GM18951 (cell line): Measurements from ENCODE around the gene HTRA2.

ENCODE experiments used
- POLR2A ChIP-seq: IDR thresholded peaks from 4 replicates; pipeline ENCODE4 v1.6.1; 2011; ENCODE audit warnings: mild to moderate bottlenecking; ENCODE audit not compliant: insufficient read length, insufficient read depth; ENCODE audit errors: extremely low read depth
- in situ Hi-C: fragments of 300-500 bp; cut with MboI; formaldehyde crosslinking; loops from one replicate; pipeline ENCODE4 v1.12.0; 2022; ENCODE audit warnings: low sequenced_read_pairs, mixed read lengths, inconsistent platforms; ENCODE audit not compliant: unreplicated experiment

Gene HTRA2

GRCh38 chr2:74550231-74550630, 20.5 kb downstream of the HTRA2 start:
- in situ Hi-C loops: no loop called here
- no peak for TF ChIP-seq POLR2A

DNA sequence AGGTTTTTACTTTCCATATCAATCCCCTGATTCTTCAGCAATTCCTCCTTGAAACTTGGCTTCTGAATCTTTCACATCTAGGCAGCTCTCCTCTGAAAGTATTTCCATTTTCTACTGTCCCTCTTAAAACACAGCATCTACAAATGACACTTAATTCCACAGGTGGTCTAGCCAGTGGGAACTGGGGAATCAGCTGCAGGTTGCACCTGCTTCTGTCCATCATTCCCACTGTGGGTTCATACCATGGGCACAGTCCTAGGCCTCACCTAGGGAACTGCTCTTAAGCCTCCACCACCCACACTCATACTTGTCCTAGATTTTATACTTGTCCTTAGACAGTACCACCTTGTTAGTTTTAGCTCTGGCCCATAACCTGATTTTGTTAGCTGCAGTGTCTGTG, 21.8 kb downstream of the HTRA2 start:
- in situ Hi-C loops: no loop called here
- no peak for TF ChIP-seq POLR2A

GRCh38 chr2:74551942-74552913, 22.5 kb downstream of the HTRA2 start:
- TF ChIP-seq POLR2A: no peak
- in situ Hi-C loops: no loop called here

DNA sequence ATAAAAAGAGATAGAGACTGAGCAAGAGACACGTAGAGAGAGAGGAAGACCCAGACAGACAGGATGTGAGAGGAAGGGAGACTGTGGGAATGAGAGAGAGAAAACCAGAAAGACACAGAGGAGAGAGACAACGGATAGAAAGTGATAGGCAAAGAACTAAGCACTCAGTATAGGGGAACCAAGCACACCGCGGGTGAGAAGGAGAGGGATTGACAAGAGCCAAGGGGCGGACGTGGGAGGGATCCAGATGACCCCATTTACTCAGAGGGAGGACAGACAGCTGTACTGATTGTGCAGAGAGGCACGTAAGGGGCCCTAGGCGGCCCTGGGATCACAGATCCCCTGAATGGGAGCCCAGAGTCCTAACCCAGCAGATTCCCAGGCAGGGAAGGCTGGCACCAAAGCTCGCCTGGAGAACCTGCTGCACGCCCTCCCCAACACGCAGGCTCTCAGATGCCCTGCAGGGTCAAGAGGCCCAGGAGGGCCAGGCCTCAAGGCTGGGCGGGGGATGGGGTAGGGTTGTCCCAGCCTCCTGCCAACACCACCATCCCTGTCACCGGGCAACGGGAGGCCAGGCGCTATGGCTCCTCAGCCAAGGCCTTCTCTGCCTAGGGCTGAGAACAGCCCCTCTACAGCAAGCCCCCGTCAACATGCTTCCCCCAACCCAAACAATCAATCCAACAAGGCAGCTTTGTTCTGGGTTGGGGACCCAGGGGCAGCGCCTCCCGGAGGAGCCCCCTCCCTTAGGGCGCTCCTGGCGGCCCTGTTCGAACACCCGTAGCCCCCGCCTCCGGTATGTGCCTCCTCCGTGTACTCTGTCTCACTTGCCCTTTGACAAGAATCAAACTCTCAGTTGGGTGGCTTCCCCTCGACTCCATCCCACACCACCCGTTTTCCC, 23.4 kb downstream of the HTRA2 start:
- in situ Hi-C loops: no loop called here
- no peak for TF ChIP-seq POLR2A

GRCh38 chr2:74553892-74554819, 24.4 kb downstream of the HTRA2 start, which contains the start of the genes DOK1 and LOXL3:
Gene DOK1, plus strand, starts transcription at chr2:74554720. Its CDS starts 35 bp downstream, at chr2:74554755.
Gene LOXL3, minus strand, starts transcription at chr2:74553942. Its CDS starts 1,308 bp downstream, at chr2:74552634.
- in situ Hi-C loops: no loop called here
- TF ChIP-seq POLR2A: peak; percentile 67

DNA sequence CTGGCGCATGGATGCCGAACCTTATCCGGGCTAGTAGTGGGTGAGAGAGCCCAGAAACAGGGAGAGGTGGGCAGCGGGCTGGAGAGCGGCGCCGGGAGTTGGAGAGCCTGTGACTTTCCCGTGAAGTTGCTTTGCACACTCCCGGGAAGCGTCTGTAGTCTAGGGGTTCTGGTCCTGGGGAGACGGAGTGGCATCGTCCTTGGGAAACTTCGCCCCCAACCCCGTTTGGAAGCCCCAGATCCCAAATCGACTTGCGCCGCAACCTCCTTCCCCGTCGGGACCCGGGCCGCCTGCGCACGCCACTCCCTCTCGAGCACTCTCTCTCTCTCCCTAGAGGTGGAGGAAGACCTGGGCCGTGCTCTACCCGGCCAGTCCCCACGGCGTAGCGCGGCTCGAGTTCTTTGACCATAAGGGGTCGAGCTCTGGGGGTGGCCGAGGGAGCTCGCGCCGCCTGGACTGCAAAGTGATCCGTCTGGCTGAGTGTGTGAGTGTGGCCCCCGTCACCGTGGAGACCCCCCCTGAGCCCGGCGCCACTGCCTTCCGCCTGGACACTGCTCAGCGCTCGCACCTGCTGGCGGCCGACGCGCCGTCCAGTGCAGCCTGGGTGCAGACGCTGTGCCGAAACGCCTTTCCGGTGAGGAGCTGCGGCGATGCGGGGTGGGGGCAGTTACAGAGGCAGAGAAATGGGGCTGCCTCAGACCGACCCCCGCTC, 25.2 kb downstream of the HTRA2 start:
- in situ Hi-C loops: no loop called here

GRCh38 chr2:74555610-74556103, 25.9 kb downstream of the HTRA2 start:
- in situ Hi-C loops: no loop called here
- TF ChIP-seq POLR2A: no peak

More for the DNA sequence above, 25.2 kb downstream of the HTRA2 start:
- peak; percentile 53 for TF ChIP-seq POLR2A

DNA sequence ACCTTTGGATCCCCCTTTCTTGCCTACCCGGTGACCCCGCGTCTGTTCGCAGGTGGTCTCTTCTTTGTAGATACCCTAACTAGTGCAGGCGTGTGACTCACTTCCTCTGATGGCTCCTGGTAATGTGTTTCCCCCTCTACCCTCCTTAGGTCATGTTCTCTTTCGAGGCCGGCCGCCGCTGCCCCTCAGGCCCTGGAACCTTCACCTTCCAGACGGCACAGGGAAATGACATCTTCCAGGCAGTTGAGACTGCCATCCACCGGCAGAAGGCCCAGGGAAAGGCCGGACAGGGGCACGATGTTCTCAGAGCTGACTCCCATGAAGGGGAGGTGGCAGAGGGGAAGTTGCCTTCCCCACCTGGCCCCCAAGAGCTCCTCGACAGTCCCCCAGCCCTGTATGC, 26.4 kb downstream of the HTRA2 start:
- in situ Hi-C loops: no loop called here
- no peak for TF ChIP-seq POLR2A

DNA sequence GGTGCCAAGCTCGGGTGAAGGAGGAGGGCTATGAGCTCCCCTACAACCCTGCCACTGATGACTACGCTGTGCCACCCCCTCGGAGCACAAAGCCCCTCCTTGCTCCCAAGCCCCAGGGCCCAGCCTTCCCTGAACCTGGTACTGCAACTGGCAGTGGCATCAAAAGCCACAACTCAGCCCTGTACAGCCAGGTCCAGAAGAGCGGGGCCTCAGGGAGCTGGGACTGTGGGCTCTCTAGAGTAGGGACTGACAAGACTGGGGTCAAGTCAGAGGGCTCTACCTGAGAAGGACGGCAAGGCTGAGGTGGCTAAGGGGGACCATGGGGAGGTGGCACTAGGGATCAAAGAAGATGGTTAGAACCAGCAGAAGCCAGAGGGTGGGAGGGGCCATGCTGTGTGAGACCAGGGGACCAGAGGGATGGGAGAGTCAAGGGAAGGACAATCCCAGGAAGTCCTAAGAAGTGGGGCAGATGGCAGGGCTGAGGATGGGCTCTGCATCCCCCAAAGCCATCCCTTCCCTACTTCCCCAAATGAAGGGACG, 27.2 kb downstream of the HTRA2 start:
- in situ Hi-C loops: no loop called here
- peak; percentile 15 for TF ChIP-seq POLR2A

DNA sequence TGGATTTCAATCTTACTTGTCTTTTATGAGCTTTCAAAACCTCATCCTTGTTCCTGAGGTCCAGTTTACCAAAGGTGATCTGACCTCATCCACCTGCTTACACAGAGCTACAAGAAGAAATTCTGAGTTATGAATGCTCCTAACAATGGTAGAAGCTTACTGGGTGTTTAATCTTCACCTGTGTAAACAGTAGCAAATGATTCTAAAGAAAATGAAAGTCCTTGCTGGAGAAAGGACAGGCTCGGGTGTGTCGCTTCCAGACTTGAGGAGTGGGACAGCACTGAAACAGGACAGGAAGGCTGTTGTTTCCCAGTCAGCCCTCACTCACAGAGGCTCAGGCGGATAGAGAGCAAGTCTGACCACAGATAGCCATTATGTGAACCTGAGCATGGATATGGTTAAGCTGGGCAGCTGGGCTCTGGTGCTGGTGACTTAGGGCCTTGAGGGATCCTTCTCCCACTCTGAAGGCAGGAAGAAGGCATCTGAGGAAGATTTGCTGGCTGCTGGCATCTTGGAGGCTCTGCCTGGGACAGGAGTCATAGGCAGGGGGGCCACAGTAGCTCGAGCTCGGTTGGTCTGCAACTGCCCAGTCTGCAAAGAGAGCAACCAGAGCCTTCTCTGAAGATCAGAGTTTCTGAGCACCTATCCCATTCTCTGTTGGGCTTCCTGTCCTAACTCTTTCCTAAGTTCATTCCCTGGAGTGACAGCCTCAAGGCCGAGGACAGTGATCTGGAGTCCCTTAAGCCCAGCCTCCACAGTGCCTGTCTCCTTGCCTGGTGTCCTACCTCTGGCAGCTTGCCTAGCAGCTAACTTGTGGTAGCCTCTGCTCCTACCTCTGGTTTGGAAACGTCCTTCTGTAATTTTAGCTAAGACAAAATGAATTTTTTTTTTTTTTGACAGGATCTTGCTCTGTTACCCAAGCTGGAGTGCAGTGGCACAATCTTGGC, 28.8 kb downstream of the HTRA2 start:
- in situ Hi-C loops: no loop called here
- no peak for TF ChIP-seq POLR2A
